ENCODE data around the gene SLC51A.
"Not testable (repeated sequence)": the region's sequence is repeated elsewhere in the genome, so short reads cannot be mapped to it uniquely, and the experiment has no call there.

Gene SLC51A

GRCh38 chr3:196193736-196194541, 22.4 kb upstream of the SLC51A start:
- no peak for DNase-seq

DNA sequence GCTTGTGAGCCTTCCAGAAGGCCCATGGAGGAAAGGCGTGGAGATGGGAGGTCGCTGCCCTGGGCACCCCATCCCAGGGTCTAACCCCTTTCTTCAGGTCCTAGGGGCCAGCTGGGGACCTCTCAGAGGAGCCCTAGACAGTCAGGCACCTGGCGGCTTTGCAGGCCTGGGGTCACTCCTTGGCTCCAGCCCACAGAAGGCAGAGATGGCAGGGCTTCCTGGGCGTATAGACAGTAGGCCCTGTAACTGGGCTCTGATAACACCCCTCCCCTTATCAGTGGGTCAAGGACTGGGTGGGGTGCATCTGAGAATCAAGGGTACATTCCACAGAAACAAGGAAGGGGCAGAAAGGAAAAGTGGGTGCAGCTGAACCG, 21.8 kb upstream of the SLC51A start:
- no peak for DNase-seq

DNA sequence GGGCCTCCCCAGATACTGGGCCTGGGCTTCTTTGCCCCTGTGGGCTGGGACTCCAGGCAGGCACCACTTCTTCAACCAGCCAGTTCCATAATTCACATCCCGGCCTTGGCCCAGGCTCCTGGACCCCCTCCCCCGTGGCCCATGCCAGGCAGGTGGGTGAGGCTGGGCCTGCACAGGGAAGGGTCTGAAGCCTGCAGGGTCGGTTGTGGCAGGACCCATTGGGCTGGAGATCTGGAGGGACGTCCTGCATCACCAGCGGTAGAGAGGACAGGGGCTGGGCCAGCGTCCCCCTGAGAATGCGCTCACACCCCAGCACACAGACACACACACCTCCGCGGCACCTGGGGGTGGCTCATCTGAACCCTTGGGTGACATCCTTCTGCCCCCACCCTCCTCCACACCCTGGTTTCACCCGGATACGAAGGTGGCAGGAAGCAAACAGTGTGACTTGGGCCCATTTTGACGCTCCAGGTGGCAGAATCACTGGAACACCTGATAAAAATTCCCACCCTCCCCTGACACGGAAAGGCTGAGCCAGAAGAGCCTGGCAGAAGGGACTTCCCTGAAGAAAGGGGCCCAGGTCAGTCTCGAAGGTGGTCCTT, 20.6 kb upstream of the SLC51A start:
- no peak for DNase-seq

DNA sequence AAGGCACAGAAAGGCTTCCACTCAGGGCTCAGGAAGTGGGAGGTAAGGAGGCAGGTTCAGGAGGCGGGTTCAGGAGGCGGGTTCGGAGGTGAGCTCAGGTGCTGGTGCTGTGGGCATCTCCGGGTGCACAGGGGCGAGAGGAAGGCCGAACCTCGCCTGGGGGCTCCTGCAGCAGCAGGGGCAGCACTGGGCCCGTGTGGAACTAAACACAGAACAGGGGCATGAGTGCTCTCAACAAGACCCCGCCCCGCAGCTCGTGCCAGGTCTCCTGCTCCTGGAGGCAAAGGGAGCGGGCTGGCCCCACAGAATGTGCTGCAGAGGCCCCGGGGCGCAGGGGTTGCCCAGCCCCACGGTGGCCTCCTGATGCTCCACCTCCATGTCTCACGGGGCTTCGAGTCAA, 18.8 kb upstream of the SLC51A start:
- DNase-seq, result no peak

DNA sequence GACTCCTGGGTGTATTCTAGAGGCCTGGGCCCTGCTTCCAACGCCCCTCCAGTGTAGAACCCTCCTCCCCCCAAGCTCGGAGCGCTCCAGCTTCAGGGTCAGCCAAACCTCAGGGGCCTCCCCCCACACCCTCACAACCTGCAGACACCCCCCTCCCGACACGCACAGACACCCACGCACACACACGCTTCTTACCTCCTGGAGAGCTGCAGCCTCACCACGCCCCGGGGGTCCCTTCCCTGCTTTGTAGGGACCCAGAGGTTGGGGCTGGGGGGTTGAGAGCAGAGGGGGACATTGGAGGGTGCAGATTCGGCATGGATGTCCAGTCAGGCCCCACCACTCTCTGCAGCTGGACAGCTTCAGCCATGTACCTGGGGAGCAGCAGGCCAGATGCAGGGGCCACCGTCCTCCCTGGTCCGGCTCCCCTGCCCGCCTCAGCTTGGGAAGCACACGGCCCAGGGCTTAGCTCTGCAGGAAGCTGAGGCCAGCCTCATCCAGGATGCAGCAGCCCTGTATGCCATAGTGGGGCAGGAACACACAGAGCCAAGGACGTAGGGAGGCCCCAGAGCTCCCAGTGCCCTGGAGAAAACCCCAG, 18.2 kb upstream of the SLC51A start:
- no peak for DNase-seq

DNA sequence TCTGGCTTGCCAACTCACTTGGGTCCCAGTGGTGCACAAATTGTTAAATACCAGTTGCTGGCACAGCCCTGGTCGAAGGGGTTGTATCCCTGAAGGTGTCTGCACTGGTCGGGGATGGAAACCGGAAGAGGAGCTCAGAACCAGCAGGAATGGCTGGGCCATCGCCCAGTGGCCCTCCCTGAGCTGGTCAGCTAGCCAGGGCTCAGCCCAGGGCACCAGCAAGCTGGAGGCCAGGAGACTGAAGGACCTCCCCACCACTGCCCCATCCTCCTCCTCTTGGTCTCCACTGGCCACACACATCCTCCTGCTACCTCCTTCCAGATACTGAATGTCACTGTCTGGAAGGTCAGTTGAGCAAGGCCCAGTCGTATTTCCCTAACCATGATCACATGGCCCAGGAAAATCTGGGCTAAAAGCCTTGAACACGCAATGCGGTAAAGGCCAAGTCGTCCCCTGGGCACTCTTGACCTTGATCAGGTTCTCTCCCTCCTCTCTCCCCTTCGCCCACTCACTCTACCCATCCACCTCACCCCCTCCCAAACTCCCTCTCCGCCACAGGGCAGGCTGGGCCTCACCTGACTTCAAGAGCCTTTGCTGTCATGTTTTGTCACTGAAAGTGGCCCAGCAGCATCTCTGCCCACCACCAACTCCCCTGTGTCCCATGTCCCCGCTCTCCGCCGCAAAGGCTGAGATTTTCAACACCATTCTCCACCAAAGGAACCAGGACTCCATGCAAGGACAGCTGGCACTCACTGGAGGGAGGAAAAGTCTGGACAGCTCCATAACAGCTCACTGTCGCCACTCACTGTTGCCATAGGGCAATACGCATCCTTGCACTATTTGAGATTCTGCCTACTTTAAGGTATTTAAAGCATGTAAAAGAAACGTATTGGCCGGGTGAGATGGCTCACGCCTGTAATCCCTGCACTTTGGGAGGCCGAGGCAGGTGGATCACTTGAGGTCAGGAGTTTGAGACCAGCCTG, 17.3 kb upstream of the SLC51A start:
- peak; percentile 15 for DNase-seq

DNA sequence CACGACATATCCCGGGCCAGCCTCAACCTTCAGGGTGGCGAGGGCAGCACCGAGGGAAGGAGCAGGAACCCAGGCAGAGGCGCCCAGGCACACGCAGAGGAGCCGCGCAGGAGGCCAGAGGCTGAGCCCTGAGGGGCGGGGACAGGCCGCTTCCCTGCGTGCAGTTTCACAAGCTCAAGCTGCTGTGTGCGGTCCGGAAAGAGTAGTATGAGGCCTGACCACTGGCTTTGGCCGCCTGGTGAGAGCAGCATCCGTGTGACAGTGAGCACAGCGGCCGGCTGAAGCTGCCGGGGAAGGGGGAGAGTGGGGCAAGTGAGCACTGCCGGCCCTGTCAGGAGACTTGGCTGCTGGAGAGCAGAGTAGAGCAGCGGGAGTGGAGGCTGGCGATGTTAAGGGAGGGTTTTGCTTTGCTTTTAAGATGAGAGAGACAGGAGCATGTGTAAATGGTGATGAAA, 13.8 kb upstream of the SLC51A start:
- peak; percentile 22 for DNase-seq

DNA sequence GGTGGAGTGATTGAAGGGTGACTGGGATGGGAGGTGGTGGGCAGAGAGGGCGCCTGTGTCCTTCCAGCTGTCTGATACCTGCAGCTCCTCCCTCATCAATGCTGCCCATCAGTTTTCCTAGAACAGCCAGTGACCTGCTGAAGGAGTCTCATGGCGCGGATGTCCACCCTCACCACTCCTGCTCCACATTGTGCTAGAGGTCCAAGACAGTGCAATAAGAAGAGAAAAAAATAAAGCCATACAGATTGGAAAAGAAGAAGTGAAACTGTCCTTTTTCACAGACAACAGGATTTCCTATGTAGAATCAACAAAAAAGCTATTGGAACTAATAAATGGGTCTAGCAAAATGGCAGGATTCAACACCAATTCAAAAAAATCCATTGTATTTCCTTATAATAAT, 12.5 kb upstream of the SLC51A start:
- DNase-seq, result no peak

- not testable (repeated sequence) for DNase-seq
Measured at GRCh38 chr3:196205442-196206205, 10.7 kb upstream of the SLC51A start.

DNA sequence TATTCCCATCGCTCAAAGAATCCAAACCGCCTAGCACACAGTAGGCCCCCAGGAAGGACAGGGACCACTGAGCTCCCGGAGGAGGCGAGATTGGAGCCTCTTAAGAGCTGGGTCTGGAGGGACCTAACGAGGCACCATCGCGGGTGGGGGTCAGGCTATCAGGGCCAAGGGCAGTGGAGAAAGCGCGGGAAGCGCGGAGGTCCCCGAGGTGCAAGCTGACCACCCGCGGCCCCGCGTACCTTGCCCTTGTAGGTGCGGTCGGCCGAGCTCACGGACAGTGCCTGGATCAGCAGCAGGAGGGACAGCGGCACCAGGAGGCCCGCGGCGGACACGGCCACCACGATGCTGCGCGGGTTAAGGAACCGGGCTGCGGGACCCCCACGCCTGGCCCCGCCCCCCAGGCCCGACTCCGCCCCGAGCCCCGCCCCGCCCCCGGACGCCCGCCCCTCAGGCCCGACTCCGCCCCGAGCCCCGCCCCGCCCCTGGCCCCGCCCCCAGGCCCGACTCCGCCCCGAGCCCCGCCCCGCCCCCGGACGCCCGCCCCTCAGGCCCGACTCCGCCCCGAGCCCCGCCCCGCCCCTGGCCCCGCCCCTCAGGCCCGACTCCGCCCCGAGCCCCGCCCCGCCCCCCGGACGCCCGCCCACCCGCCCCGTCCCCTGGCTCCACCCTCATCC, 9.0 kb upstream of the SLC51A start:
- DNase-seq, result no peak

DNA sequence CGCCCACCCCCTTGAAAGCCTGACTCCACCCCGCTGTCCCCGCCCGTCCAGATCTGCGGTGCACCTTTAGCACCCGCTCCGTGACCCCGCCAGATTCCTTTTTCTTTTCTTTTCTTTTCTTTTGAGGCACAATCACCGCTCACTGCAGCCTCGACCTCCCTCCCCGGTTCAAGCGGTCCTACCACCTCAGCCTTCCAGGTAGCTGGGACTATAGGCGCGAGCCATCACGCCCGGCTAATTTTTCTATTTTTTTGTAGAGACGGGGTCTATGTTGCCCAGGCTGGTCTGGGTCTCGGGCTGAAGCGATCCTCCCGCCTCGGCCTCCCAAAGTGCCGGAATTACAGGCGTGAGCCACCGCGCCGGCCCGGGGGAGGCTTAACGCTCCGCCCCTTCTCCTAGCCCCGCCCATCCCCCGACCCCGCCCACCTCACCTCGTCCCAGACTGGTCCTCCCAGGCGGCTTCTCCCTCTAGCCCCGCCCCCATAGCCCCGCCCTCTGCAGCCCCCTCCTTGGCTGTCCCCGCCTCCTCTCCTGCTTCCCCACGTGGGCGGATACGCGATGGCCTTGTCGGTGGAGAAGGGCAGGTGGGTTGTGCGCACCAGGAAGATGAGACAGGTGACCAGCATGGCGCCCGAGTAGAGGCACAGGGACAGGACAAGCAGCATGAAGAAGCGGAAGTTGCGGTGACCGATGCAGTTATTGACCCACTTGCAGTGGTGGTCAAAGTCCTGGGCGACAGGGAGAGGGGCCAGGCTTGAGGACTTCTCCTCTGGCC, 8.3 kb upstream of the SLC51A start:
- peak; percentile 88 for DNase-seq

- DNase-seq, result no peak
Measured at GRCh38 chr3:196208942-196209695, 7.2 kb upstream of the SLC51A start.

DNA sequence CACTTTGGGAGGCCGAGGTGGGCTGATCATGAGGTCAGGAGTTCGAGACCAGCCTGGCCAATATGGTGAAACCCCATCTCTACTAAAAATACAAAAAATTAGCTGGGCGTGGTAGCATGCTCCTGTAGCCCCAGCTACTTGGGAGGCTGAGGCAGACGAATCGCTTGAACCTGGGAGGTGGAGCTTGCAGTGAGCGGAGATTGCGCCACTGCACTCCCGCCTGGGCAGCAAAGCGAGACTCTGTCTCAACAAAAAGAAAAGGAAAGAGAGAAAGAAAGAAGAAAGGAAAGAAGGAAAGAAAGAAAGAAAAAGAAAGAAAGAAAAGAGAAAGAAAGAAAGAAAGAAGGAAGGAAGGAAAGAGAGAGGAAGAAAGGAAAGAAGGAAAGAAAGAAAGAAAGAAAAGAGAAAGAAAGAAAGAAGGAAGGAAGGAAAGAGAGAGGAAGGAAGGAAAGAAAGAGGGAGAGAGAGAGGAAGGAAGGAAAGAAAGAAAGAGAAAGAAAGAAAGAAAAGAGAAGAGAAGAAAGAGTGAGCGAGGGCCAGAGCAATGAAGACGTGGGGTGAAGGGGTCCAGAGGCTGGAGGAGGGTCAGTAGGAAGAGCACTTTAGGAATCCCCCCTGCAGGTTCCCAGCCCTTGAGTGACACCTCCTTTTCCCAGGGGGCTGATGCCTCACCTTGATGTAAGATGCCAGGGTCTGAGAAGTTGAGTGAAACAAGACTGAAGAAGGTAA, 6.2 kb upstream of the SLC51A start:
- not testable (repeated sequence) for DNase-seq

GRCh38 chr3:196210673-196211556, 5.4 kb upstream of the SLC51A start, which contains the start of gene ZDHHC19:
Gene ZDHHC19 (minus strand): TSS chr3:196211400. CDS start chr3:196211315, 85 bp downstream.
- no peak for DNase-seq

DNA sequence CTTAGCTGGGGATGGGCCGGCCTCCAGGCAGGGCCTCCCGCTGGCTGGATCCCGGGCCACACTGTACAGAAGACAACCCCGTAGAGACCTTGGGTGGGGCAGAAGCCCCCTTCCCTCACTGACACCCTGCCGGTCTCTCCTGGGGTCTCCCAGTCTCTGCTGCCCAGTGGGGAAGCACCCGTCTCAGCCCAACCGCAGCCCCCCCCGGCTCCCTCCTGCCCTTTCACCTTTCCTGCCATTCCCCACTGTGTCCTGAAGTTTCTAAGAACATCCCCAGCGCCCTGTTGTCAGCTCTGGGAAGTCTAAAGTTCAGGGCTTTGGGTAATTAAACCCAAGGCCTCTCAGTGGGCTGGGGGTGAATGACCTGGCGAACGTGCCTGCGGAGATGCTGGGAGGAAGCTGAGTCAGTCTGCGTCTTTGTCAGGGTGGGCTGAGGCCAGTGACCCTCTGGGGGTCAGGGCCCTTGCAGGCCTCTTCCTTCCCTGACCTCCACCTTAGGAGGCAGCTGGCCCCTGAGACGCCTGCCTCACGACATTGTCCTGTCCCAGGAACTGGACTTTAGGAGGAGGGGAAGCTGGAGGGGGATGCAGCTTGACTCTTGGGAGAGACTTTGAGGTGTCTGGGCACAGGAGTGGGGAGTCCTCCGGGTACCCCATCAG, 1.4 kb upstream of the SLC51A start:
- no peak for DNase-seq

- no peak for DNase-seq
Measured at GRCh38 chr3:196215493-196216020, 777 bp upstream of the SLC51A start.

DNA sequence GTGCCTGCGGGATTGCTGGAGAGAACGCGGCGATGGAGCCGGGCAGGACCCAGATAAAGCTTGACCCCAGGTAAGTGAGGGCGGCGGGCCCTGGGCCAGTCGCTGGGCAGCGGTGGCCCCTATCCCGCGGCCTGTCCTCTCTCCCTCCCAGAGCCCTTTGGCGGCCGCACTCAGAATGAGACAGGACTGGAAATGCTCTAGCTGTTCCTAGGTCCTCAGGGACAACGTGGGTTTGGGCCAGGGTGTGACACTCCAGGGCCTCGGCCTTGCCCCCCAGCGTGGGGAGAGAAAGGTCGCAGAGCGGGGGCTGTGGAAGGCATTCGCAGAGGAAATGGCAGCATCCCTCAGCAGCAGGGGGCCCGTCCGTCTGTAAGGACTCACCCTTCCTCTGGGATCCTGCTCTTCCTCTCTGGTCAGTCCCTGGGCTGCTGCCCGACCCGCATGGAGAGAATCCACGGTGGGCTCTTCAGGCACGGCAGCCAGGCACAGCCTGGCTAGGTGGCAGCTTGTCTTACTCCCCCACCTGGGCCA, 412 bp downstream of the SLC51A start:
- DNase-seq, result no peak

Data from NCI-H774 (cell line).